Right atrium auricular region (tissue), 2 donors: Measurements from ENCODE around the gene CBFA2T3. TPM values are rescaled to one million over a fixed set of nuclear protein-coding genes. Genes with fewer than 3 reads are reported as not detected.
A peak's percentile ranks its signal among the peaks of the same experiment; 100 is the strongest.

Experiments used
- DNase-seq: peaks from one replicate; pipeline ENCODE4 v3.0.0-alpha.2; 2019; ENCODE audit warnings: low spot score
- H3K27ac ChIP-seq, 2 donors: fragments of 200-600 bp; sonication (generic); 1 replicate in 1 of 2; 2 replicates in 1 of 2; pipeline ENCODE4 v1.5.1; 2016 to 2019
- H3K27me3 ChIP-seq, 2 donors: fragments of 200-600 bp; sonication (generic); one replicate each; pipeline versions ENCODE4 v1.5.1 to v1.6.0; 2017 to 2019
- H3K36me3 ChIP-seq: fragments of 200-600 bp; sonication (generic); one replicate; pipeline ENCODE4 v1.5.1; 2016
- H3K4me1 ChIP-seq, 2 donors: fragments of 200-600 bp; sonication (generic); one replicate each; pipeline versions ENCODE4 v1.5.1 to v1.6.0; 2017 to 2019
- H3K4me3 ChIP-seq, 2 donors: fragments of 200-600 bp; sonication (generic); 1 replicate in 1 of 2; 2 replicates in 1 of 2; pipeline ENCODE4 v1.5.1; 2017 to 2019; ENCODE audit warnings: mild to moderate bottlenecking in 1 of 2, moderate library complexity in 1 of 2
- H3K9me3 ChIP-seq, 2 donors: fragments of 200-600 bp; sonication (generic); one replicate each; pipeline ENCODE4 v1.5.1; 2019
- CTCF ChIP-seq, 2 donors: fragments of 200-600 bp; sonication (generic); IDR thresholded peaks; one replicate each; pipeline ENCODE4 v1.5.1; 2019; ENCODE audit warnings: antibody characterized with exemption in 2 of 2
- total RNA-seq, 2 donors: library from RNA; depleted of rRNA; stranded (reverse); fragments of >200 nt; gene quantifications; one replicate each; pipeline ENCODE4 v1.1.0, GENCODE V29; 2016

The CBFA2T3 gene
- total RNA-seq, 2 donors from 2014 or later = 1.1 to 2.6 TPM

GRCh38 chr16:88837806-88838205 lies 139.2 kb downstream of the CBFA2T3 start:
- no peak for DNase-seq
- Histone ChIP-seq H3K4me1 (no peaks in the 10 kb centered on the region), H3K27ac (no peak overlapping the region), H3K4me3 (no peak overlapping the region), H3K9me3 (no peaks in the 10 kb centered on the region), H3K27me3 (no peaks in the 10 kb centered on the region), H3K36me3 (peaks cover 34% of the 10 kb centered on the region)
- TF ChIP-seq CTCF (IDR thresholded peaks at IDR 0.05) = no peak

GRCh38 chr16:88836791-88837190 lies 140.2 kb downstream of the CBFA2T3 start:
- Histone ChIP-seq H3K4me1 (no peaks in the 10 kb centered on the region), H3K4me3 (no peak overlapping the region), H3K36me3 (peaks cover 25% of the 10 kb centered on the region), H3K27me3 (no peaks in the 10 kb centered on the region), H3K9me3 (no peaks in the 10 kb centered on the region), H3K27ac (no peak overlapping the region)
- no peak for DNase-seq
- no peak for TF ChIP-seq CTCF (IDR thresholded peaks at IDR 0.05)

- H3K27me3 ChIP-seq = no peaks in the 10 kb centered on the region
- TF ChIP-seq CTCF (IDR thresholded peaks at IDR 0.05) = no peak
- no peak overlapping the region for H3K27ac ChIP-seq
- H3K36me3 ChIP-seq = peaks cover 21% of the 10 kb centered on the region
- no peaks in the 10 kb centered on the region for H3K4me1 ChIP-seq
- no peak overlapping the region for H3K4me3 ChIP-seq
- H3K9me3 ChIP-seq = no peaks in the 10 kb centered on the region
- no peak for DNase-seq
Measured at GRCh38 chr16:88835818-88836217, 141.2 kb downstream of the CBFA2T3 start.

- peak; percentile 68 for DNase-seq
- H3K4me3 ChIP-seq = no peak overlapping the region
- no peaks in the 10 kb centered on the region for H3K9me3 ChIP-seq
- H3K27ac ChIP-seq = no peak overlapping the region
- peaks cover 17% of the 10 kb centered on the region for H3K36me3 ChIP-seq
- H3K27me3 ChIP-seq = no peaks in the 10 kb centered on the region
- no peak for TF ChIP-seq CTCF (IDR thresholded peaks at IDR 0.05)
- no peaks in the 10 kb centered on the region for H3K4me1 ChIP-seq
Measured at GRCh38 chr16:88835383-88835782, 141.6 kb downstream of the CBFA2T3 start.

- DNase-seq = no peak
- Histone ChIP-seq H3K27ac (no peak overlapping the region), H3K27me3 (no peaks in the 10 kb centered on the region), H3K9me3 (no peaks in the 10 kb centered on the region), H3K36me3 (peaks cover 10% of the 10 kb centered on the region), H3K4me3 (no peak overlapping the region), H3K4me1 (no peaks in the 10 kb centered on the region)
- TF ChIP-seq CTCF (IDR thresholded peaks at IDR 0.05) = no peak
Measured at GRCh38 chr16:88834670-88835069, 142.3 kb downstream of the CBFA2T3 start.

- Histone ChIP-seq H3K36me3 (peaks cover 6% of the 10 kb centered on the region), H3K9me3 (no peaks in the 10 kb centered on the region), H3K4me1 (no peaks in the 10 kb centered on the region), H3K4me3 (no peak overlapping the region), H3K27me3 (no peaks in the 10 kb centered on the region), H3K27ac (no peak overlapping the region)
- DNase-seq = no peak
- TF ChIP-seq CTCF (IDR thresholded peaks at IDR 0.05) = no peak
Measured at GRCh38 chr16:88833086-88833485, 143.9 kb downstream of the CBFA2T3 start.
